ENCODE measurements around the gene RNF213. TPM values are rescaled to one million over a fixed set of nuclear protein-coding genes. Genes with fewer than 3 reads are reported as not detected.
"Not testable (repeated sequence)": the region's sequence is repeated elsewhere in the genome, so short reads cannot be mapped to it uniquely, and the experiment has no call there.

Gene RNF213
- total RNA-seq, 1 experiment from 2014 or later = 15.0 TPM

DNA sequence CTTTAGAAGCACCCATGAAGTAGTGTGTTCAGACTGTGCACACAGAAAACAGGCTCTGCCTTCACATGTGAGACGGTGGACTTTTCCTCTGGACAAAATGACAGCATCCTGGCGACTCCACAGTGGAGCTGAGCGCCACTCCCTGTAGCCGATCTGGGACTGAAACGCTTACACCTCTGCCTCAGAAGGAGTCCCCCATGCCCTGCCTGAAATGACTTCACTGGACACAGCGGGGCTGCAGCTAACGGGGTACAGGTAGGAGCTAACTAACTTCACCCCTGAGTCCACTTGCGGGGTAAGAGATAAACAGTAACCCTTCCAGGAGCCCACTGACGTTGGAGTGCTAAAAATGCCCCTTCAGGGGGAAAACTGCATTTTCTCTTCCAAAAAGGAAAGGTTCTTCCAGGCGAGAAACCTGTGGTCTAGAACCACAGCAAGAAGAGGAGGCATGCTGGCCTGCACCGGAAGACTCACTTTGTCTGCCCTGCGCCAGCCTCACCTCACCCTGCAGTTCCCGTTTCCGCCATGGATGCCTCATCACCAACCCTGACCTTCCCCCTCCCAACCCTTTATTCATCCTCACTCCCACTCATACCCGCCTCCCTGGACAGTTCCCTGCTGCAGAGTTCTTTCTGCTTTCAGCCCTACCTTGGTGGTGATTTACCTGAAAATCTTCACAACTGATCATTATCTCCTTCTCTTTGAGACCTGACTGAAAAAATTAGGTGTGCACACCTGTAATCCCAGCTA, 134.9 kb downstream of the RNF213 start:
- Histone ChIP-seq H3K27ac (ENCODE audit: low read length) (no peak overlapping the region), H3K27me3 (ENCODE audit: low read length) (no peaks in the 10 kb centered on the region), H3K4me2 (ENCODE audit: low read depth, low read length, poor library complexity, severe bottlenecking) (no peak overlapping the region), H3K4me3 (ENCODE audit: low read length) (no peak overlapping the region), H3K9me2 (replicated peaks; ENCODE audit: insufficient read depth, low read length) (no peaks in the 10 kb centered on the region), H4K20me1 (ENCODE audit: insufficient read depth, low read depth, low read length) (no peaks in the 10 kb centered on the region), H3K79me2 (ENCODE audit: low read length) (no peaks in the 10 kb centered on the region), H3K36me3 (ENCODE audit: insufficient read depth, low read length) (no peaks in the 10 kb centered on the region), H3K4me1 (ENCODE audit: low read length) (no peaks in the 10 kb centered on the region), H3K9me3 (ENCODE audit: low read length) (no peaks in the 10 kb centered on the region), H3K9ac (ENCODE audit: low read length) (no peak overlapping the region), H2AFZ (ENCODE audit: low read length) (no peak overlapping the region)
- DNase-seq = peak; percentile 34

DNA sequence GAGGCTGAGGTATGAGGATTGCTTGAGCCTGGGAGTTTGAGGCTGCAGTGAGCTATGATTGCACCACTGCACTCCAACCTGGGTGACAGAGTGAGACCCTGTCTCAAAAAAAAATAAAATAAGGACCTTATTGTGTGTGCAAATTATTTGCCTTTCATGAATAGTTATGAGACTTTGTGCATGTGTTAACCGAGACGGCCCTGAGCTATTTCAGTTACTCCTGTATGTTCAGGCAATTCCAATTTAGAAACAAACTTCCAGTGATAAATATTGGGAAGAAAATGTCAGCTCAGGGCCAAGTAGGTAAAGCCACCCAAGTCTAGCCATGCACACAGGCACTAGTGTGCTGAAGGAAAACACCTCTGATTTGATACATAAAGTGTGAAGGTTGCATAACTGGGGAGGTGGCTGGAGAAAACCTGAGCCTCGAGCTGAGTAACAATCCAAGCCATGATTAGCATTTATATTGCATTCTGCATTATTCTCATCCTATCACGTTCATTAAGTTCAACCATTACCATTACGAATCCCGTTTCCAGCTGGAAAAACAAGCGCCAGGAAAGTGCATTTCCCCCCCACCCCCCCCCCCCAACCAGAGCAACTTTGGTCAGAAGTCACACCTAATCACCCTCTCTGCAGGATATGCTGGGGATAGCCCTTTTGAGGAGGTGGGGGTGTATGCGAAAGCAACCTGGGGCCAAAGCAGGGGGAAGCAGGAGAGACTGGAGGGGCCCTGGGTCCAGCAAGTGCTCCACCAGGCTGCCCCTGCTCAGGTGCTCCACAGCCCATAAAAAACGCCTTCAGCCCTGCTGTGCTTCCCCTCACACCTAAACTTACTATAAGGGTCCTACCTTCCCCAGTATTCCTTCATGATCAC, 135.7 kb downstream of the RNF213 start:
- Histone ChIP-seq H3K4me3 (ENCODE audit: low read length) (no peak overlapping the region), H3K36me3 (ENCODE audit: insufficient read depth, low read length) (no peaks in the 10 kb centered on the region), H2AFZ (ENCODE audit: low read length) (no peak overlapping the region), H3K27ac (ENCODE audit: low read length) (no peak overlapping the region), H3K4me1 (ENCODE audit: low read length) (no peaks in the 10 kb centered on the region), H3K79me2 (ENCODE audit: low read length) (no peaks in the 10 kb centered on the region), H3K9me3 (ENCODE audit: low read length) (no peaks in the 10 kb centered on the region), H3K9ac (ENCODE audit: low read length) (no peak overlapping the region), H4K20me1 (ENCODE audit: insufficient read depth, low read depth, low read length) (no peaks in the 10 kb centered on the region), H3K9me2 (replicated peaks; ENCODE audit: insufficient read depth, low read length) (no peaks in the 10 kb centered on the region), H3K27me3 (ENCODE audit: low read length) (no peaks in the 10 kb centered on the region), H3K4me2 (ENCODE audit: low read depth, low read length, poor library complexity, severe bottlenecking) (no peak overlapping the region)
- DNase-seq = peak; percentile 25

DNA sequence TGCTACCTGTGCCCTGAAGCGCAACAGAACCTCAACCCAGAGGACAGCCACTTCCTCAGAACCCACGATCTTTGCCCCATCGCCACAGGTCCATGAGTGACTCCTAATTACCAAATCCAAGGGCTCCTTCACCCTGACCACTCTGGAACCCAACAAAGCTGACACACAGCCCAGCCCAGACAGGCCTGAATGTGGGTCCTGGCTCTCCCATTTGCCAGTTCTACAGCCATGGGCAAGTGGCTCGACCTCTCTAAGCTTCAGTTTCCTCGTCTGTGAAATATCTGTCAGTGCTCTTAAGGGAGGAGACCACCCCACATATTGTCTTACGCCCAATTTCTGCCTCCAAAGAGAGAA, 136.4 kb downstream of the RNF213 start:
- H4K20me1 ChIP-seq (ENCODE audit: insufficient read depth, low read depth, low read length) = no peaks in the 10 kb centered on the region
- no peak overlapping the region for H3K9ac ChIP-seq (ENCODE audit: low read length)
- H3K9me3 ChIP-seq (ENCODE audit: low read length) = no peaks in the 10 kb centered on the region
- H3K4me3 ChIP-seq (ENCODE audit: low read length) = no peak overlapping the region
- H3K79me2 ChIP-seq (ENCODE audit: low read length) = no peaks in the 10 kb centered on the region
- no peaks in the 10 kb centered on the region for H3K4me1 ChIP-seq (ENCODE audit: low read length)
- no peak for DNase-seq
- no peaks in the 10 kb centered on the region for H3K36me3 ChIP-seq (ENCODE audit: insufficient read depth, low read length)
- no peaks in the 10 kb centered on the region for H3K27me3 ChIP-seq (ENCODE audit: low read length)
- no peak overlapping the region for H3K27ac ChIP-seq (ENCODE audit: low read length)
- H2AFZ ChIP-seq (ENCODE audit: low read length) = no peak overlapping the region
- no peak overlapping the region for H3K4me2 ChIP-seq (ENCODE audit: low read depth, low read length, poor library complexity, severe bottlenecking)
- no peaks in the 10 kb centered on the region for H3K9me2 ChIP-seq (replicated peaks; ENCODE audit: insufficient read depth, low read length)

DNA sequence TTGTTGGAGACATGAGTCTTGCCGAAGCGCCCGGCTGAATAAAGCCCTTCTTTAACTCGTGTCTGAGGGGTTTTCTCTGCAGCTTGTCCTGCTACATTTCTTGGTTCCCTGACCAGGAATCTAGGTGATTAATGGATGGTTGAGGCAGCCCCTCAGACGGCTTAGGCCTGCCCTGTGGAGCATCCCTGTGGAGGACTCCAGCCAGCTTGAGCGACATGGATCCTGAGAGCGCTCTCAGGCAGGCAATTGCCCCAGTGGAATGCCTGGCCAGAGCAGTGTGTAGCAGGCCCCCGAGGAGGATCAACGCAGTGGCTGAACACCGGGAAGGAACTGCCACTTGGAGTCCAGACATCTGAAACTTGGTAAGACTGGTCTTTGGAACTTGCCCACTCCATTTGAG, 137.0 kb downstream of the RNF213 start:
- Histone ChIP-seq H3K9me2 (replicated peaks; ENCODE audit: insufficient read depth, low read length) (no peaks in the 10 kb centered on the region), H3K4me2 (ENCODE audit: low read depth, low read length, poor library complexity, severe bottlenecking) (no peak overlapping the region), H3K79me2 (ENCODE audit: low read length) (no peaks in the 10 kb centered on the region), H3K27me3 (ENCODE audit: low read length) (no peaks in the 10 kb centered on the region), H3K9me3 (ENCODE audit: low read length) (no peaks in the 10 kb centered on the region), H3K4me3 (ENCODE audit: low read length) (no peak overlapping the region), H4K20me1 (ENCODE audit: insufficient read depth, low read depth, low read length) (no peaks in the 10 kb centered on the region), H3K9ac (ENCODE audit: low read length) (no peak overlapping the region), H3K4me1 (ENCODE audit: low read length) (no peaks in the 10 kb centered on the region), H3K36me3 (ENCODE audit: insufficient read depth, low read length) (no peaks in the 10 kb centered on the region), H3K27ac (ENCODE audit: low read length) (no peak overlapping the region), H2AFZ (ENCODE audit: low read length) (no peak overlapping the region)
- DNase-seq = no peak

DNA sequence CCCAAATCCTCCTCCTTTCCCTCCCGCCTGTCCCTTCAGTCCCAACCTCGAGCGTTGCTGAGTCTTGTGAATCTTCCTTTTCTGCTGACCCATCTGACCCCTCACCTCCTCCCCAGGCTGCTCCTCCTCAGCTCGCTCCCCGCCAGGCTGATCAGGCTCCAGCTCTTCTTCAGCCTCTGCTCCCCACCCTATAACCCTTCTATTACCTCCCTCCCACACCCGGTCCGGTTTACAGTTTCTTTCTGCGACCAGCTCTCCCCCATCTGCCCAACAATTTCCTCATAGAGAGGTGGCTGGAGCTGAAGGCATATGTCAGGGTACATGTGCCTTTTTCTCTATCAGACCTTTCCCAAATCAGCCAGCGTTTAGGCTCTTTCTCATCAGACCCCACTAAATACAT, 140.4 kb downstream of the RNF213 start:
- H3K4me3 ChIP-seq (ENCODE audit: low read length); H3K9me3 ChIP-seq (ENCODE audit: low read length); H3K4me1 ChIP-seq (ENCODE audit: low read length); H3K36me3 ChIP-seq (ENCODE audit: insufficient read depth, low read length); H3K27ac ChIP-seq (ENCODE audit: low read length); H3K79me2 ChIP-seq (ENCODE audit: low read length); H3K27me3 ChIP-seq (ENCODE audit: low read length); H4K20me1 ChIP-seq (ENCODE audit: insufficient read depth, low read depth, low read length); H3K4me2 ChIP-seq (ENCODE audit: low read depth, low read length, poor library complexity, severe bottlenecking); H2AFZ ChIP-seq (ENCODE audit: low read length); DNase-seq; H3K9ac ChIP-seq (ENCODE audit: low read length); H3K9me2 ChIP-seq (replicated peaks; ENCODE audit: insufficient read depth, low read length): not testable (repeated sequence)

DNA sequence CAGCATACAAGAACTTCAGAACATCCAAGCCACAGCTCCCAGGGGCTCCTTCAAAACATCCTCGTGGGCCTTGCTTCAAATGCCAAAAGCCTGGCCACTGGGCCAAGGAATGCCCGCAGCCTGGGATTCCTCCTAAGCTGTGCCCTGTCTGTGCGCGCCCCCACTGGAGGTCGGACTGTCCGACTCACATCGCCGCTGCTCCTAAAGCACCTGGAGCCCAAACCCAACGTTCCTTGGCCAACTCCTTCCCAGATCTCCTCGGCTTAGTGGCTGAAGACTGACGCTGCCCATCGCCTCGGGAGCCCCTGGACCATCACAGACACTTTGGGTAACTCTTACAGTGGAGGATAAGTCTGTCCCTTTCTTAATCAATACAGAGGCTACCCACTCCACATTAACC, 141.4 kb downstream of the RNF213 start:
- H3K4me3 ChIP-seq (ENCODE audit: low read length); H3K9me3 ChIP-seq (ENCODE audit: low read length); H3K27me3 ChIP-seq (ENCODE audit: low read length); H3K4me2 ChIP-seq (ENCODE audit: low read depth, low read length, poor library complexity, severe bottlenecking); H3K27ac ChIP-seq (ENCODE audit: low read length); H3K36me3 ChIP-seq (ENCODE audit: insufficient read depth, low read length); H3K9me2 ChIP-seq (replicated peaks; ENCODE audit: insufficient read depth, low read length); H2AFZ ChIP-seq (ENCODE audit: low read length); H3K4me1 ChIP-seq (ENCODE audit: low read length); H4K20me1 ChIP-seq (ENCODE audit: insufficient read depth, low read depth, low read length); H3K79me2 ChIP-seq (ENCODE audit: low read length); H3K9ac ChIP-seq (ENCODE audit: low read length): not testable (repeated sequence)
- peak; percentile 27 for DNase-seq

DNA sequence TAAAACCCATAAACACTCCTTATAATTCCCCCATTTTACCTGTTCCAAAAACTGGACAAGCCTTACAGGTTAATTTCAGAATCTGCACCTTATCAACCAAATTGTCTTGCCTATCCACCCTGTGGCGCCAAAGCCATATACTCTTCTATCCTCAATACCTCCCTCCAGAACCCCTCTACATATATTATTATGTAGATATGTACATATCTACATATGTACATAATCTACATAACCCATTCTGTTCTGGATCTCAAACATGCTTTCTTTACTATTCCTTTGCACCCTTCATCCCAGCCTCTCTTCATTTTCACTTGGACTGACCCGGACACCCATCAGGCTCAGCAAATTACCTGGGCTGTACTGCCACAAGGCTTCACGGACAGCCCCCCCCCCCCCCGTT, 142.3 kb downstream of the RNF213 start:
- Histone ChIP-seq H3K27ac (ENCODE audit: low read length) (no peak overlapping the region), H3K9me2 (replicated peaks; ENCODE audit: insufficient read depth, low read length) (no peaks in the 10 kb centered on the region), H4K20me1 (ENCODE audit: insufficient read depth, low read depth, low read length) (no peaks in the 10 kb centered on the region), H3K27me3 (ENCODE audit: low read length) (no peaks in the 10 kb centered on the region), H3K4me3 (ENCODE audit: low read length) (no peak overlapping the region), H3K9me3 (ENCODE audit: low read length) (no peaks in the 10 kb centered on the region), H3K36me3 (ENCODE audit: insufficient read depth, low read length) (no peaks in the 10 kb centered on the region), H3K9ac (ENCODE audit: low read length) (no peak overlapping the region), H3K79me2 (ENCODE audit: low read length) (no peaks in the 10 kb centered on the region), H3K4me1 (ENCODE audit: low read length) (no peaks in the 10 kb centered on the region), H3K4me2 (ENCODE audit: low read depth, low read length, poor library complexity, severe bottlenecking) (no peak overlapping the region), H2AFZ (ENCODE audit: low read length) (no peak overlapping the region)
- DNase-seq = peak; percentile 25

DNA sequence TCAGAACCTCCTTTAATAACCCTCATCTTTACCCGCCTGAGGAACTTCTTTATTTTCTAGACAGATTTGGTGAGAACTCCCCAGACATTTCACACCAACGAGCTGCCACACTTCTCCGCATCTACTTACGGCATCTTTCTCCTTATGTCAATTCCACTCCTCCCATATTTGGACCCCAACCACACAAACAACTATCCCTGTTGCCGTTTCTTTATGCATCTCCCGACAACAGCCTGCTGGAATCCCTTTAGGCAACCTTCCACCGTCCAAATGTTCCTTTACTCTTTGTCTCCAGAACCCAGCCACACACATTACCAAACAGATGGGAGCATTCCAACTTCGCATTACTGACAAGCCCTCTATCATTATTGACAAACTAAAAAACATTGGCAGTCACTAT, 145.5 kb downstream of the RNF213 start:
- no peak overlapping the region for H3K4me2 ChIP-seq (ENCODE audit: low read depth, low read length, poor library complexity, severe bottlenecking)
- no peak overlapping the region for H2AFZ ChIP-seq (ENCODE audit: low read length)
- H3K4me1 ChIP-seq (ENCODE audit: low read length) = no peaks in the 10 kb centered on the region
- H3K9me2 ChIP-seq (replicated peaks; ENCODE audit: insufficient read depth, low read length) = no peaks in the 10 kb centered on the region
- no peaks in the 10 kb centered on the region for H3K27me3 ChIP-seq (ENCODE audit: low read length)
- H3K4me3 ChIP-seq (ENCODE audit: low read length) = no peak overlapping the region
- peak; percentile 21 for DNase-seq
- H3K79me2 ChIP-seq (ENCODE audit: low read length) = no peaks in the 10 kb centered on the region
- H3K36me3 ChIP-seq (ENCODE audit: insufficient read depth, low read length) = no peaks in the 10 kb centered on the region
- no peak overlapping the region for H3K9ac ChIP-seq (ENCODE audit: low read length)
- no peaks in the 10 kb centered on the region for H4K20me1 ChIP-seq (ENCODE audit: insufficient read depth, low read depth, low read length)
- no peak overlapping the region for H3K27ac ChIP-seq (ENCODE audit: low read length)
- no peaks in the 10 kb centered on the region for H3K9me3 ChIP-seq (ENCODE audit: low read length)
